Urinary bladder (tissue), 4 donors: ENCODE results near the gene SHFL. TPM values are rescaled to one million over a fixed set of nuclear protein-coding genes. Genes with fewer than 3 reads are reported as not detected.

Experiments
- DNase-seq: peaks from one replicate; pipeline ENCODE4 v3.0.0-alpha.2; 2015; ENCODE audit errors: extremely low spot score
- H3K27ac ChIP-seq: one replicate; pipeline ENCODE4 v1.5.1; 2013; ENCODE audit warnings: low read depth, mild to moderate bottlenecking, moderate library complexity
- H3K36me3 ChIP-seq: one replicate; pipeline ENCODE4 v1.6.1; 2013; ENCODE audit warnings: mild to moderate bottlenecking, moderate library complexity; ENCODE audit not compliant: insufficient read depth
- H3K4me1 ChIP-seq: one replicate; pipeline ENCODE4 v1.6.1; 2013; ENCODE audit warnings: mild to moderate bottlenecking, moderate library complexity; ENCODE audit not compliant: insufficient read depth
- H3K4me3 ChIP-seq: one replicate; pipeline ENCODE4 v1.5.1; 2013; ENCODE audit warnings: low read depth, low read length
- WGBS: extraction: QIAGEN DNeasy Blood & Tissue Kit; methylation state at CpG from one replicate; pipeline ENCODE4 v1.1.7; 2013; 5-methylcytosine and 5-hydroxymethylcytosine counted together
- polyA plus RNA-seq: library from polyadenylated mRNA; stranded (reverse); fragments of 200-250 nt; gene quantifications from one replicate; pipeline ENCODE4 v1.2.3, GENCODE V29; 2013
- total RNA-seq: library from RNA; depleted of rRNA; stranded (reverse); fragments of >200 nt; gene quantifications from one replicate; pipeline ENCODE4 v1.2.3, GENCODE V29; 2014
- donor health status: healthy with polysubstance abuse.
- donor health status: healthy.

Gene SHFL
- total and polyA plus RNA-seq, 2 donors, result 15.5 to 43.4 TPM

DNA sequence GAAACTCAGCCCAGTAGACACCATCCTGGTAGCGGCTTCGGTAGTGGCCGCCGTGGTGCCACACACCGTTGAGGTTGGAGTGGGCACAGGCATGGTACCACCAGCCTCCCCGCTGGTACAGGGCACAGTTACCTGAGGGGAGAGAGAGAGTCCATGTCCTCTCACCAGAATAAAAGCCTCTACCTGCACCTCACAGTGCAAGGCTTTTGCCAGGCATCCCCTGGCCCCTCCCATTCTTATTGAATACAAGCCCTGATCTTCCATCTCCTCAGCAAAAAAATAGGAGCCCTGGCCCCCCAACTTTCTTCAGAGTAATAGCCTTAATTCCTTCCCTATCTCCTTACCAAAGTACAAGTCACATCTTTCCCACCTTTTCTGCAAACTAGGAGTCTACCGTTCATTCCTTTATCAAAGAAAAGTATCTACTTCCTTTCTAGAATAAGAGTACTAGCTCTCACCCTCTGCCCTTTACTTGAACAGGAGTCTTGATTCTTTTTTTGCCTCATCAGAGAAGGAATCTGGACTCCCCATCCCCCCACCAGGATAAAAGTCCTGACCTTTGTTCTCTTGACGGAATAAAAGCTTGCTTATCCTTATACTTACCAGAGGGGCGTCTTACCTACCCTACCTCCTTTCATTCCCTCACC, 6.7 kb downstream of the SHFL start:
- Histone ChIP-seq H3K27ac (no peak overlapping the region), H3K4me3 (no peak overlapping the region), H3K36me3 (no peaks in the 10 kb centered on the region), H3K4me1 (no peaks in the 10 kb centered on the region)
- no peak for DNase-seq
- 91% methylated on average over 9 of the region's 9 CpGs for WGBS

DNA sequence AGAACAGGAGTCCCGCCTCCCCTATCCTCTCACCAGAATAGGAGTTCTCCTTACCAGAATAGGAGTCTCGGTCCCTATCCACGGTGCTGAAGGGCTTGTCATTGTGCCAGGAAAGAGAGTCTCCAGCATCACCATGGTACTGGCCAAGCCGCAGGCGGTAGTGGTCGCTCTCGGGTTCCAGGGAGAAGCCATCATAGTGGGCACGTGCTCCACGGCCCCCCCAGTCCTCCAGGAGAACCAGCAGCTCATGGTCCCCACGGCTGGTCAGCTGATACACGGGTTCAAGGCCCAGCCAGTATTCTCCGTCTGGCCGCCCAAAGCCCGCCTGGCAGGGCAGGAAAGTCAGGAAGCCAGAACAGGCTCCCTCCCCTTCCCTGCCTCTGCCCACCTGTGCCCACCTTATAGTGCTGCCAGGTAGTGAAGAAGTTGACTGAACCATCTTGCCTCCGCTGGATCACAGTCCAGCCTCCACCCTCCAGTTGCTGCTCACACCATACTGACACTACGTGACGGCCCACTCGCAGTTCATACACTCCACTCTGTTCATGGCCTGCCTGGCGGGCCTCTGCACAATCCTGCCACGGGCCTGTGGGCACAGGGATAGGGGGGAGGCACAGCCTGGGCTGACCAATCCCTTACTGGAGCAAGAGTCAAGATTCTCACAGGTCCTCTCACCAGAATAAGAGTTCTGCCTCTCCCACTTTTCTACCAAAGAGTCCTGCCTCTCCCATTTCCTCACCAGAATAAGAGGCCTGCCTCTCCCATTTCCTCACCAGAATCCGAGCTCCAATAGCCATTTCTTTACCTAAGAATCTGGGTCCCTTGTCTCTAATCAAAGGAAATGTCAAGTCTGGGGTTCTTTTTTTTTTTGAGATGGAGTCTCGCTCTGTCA, 7.4 kb downstream of the SHFL start:
- Histone ChIP-seq H3K36me3 (no peaks in the 10 kb centered on the region), H3K27ac (no peak overlapping the region), H3K4me3 (no peak overlapping the region), H3K4me1 (no peaks in the 10 kb centered on the region)
- WGBS, result 84% methylated on average over 22 of the region's 22 CpGs
- no peak for DNase-seq

DNA sequence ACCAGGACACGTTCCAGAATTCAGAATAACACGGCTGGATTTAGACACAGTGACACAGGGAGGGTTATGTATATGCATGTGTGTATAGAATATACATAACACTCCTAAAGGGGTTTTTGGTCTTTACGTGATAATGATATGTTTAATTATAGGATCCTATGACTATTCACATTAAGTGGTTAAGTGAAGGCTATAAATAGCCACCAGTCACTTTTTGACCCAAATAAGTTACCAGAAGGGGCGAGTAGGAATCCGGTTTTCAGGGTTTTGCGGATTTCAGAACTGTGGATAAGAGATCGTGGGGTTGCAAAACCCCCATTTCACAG, 9.5 kb downstream of the SHFL start:
- H3K36me3 ChIP-seq, result no peaks in the 10 kb centered on the region
- no peak overlapping the region for H3K4me3 ChIP-seq
- no peak for DNase-seq
- H3K27ac ChIP-seq, result no peak overlapping the region
- no peaks in the 10 kb centered on the region for H3K4me1 ChIP-seq
- 46% methylated on average over 7 of the region's 7 CpGs for WGBS

DNA sequence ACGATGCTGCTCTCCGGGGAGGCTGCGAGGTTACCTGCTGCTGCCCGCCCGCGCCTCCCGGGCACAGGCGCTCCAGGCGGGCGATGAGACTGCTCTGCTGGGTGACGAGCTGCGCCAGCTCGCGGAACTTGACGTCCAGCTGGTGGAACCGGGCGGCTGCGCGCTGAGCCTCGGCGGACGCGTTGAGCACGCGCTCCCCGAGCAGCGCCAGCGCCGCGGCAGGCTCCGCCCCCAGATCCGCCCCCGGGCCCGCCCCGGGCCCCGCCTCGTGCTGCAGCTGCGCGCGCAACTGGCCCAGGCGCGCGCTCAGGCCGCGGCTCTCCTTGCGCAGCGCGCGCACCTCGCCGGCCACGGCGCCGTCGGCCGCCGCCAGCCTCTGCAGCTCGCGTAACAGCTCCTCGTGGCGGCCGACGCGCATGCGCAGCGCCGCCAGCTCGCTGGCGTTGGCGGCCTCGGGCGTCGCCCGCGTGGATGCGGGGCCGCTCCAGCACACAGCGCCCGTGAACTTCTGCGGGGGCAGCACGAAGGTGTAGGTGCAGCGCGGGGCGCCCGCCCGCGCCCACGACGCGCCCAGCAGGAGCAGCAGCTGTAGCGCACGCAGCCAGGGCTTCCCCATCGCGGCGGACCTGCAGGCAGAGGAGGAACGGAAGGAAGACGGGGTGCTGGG, 10.0 kb downstream of the SHFL start:
- H3K4me3 ChIP-seq, result peak overlapping the region; percentile 29

DNA sequence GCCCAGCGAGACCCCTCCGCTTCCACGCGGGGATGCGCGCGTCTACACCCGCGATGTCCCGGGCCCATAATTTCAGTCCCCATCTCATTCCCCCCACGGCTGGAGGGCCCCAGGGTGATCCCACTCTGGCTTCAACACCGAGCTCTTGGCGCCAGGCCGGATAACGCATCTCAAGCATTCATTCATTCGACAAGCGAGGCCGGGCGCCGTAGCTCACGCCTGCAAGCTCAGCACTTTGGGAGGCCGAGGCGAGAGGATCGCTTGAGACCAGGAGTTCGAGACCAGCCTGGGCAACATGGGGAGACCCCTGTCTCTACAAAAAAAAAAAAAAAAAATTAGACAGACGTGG, 10.5 kb downstream of the SHFL start:
- no peaks in the 10 kb centered on the region for H3K4me1 ChIP-seq
- no peak for DNase-seq
- H3K4me3 ChIP-seq, result peak overlapping the region; percentile 29
- no peaks in the 10 kb centered on the region for H3K36me3 ChIP-seq
- 29% methylated on average over 26 of the region's 26 CpGs for WGBS
- H3K27ac ChIP-seq, result no peak overlapping the region

More for the DNA sequence above, 10.0 kb downstream of the SHFL start:
- 3% methylated on average over 97 of the region's 97 CpGs for WGBS
- H3K27ac ChIP-seq, result no peak overlapping the region
- no peaks in the 10 kb centered on the region for H3K36me3 ChIP-seq
- DNase-seq, result peak; percentile 52
- no peaks in the 10 kb centered on the region for H3K4me1 ChIP-seq

DNA sequence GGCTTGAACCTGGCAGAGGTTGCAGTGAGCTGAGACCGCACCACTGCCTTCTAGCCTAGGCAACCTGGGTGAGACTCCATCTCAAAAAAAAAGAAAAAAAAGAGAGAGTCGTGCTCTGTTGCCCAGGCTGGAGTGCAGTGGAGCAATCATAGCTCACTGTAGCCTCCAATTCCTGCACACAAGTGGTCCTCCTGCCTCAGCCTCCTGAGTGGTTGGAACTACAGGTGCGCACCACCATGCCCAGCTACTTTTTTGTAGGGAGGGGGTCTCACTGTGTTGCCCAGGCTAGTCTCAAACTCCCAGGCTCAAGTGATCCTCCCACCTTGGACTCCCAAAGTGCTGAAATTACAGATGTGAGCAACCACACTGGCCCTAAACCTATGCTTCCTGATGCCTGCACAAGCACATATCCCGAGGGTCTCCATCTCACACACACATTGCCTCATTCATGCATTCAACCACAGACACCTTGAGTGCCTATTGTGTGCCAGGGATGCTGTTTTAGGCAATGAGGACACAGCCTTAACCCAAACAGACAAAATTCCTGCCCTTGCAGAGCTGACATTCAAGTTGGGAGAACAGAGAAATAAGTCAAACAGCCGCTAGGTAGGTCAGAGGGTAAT, 14.2 kb downstream of the SHFL start:
- no peak overlapping the region for H3K27ac ChIP-seq
- 89% methylated on average over 5 of the region's 5 CpGs for WGBS
- DNase-seq, result no peak
- H3K36me3 ChIP-seq, result no peaks in the 10 kb centered on the region
- H3K4me3 ChIP-seq, result no peak overlapping the region
- no peaks in the 10 kb centered on the region for H3K4me1 ChIP-seq

DNA sequence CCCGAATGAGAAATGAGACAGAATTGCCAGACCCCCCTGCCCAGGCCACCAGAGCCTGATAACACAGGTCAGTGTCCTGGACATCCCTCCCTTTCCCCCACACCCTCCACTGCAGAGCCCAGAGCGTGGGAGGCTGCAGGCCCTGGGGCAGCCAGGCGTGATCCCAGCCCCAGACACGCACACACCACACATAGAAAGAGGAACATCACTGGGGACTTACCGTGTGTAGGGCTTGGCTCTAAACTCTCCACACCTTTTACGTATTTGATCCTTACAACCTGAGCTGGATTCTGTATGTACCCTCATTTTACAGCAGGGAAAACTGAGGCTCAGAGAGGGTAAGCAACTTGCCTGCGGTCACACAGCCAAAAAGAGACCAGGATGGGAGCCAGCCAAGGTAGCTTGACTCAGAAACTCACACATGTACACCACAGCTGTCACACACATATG, 16.7 kb downstream of the SHFL start:
- Histone ChIP-seq H3K4me3 (no peak overlapping the region), H3K4me1 (no peaks in the 10 kb centered on the region), H3K27ac (no peak overlapping the region), H3K36me3 (no peaks in the 10 kb centered on the region)
- WGBS, result 56% methylated on average over 7 of the region's 7 CpGs
- DNase-seq, result no peak

DNA sequence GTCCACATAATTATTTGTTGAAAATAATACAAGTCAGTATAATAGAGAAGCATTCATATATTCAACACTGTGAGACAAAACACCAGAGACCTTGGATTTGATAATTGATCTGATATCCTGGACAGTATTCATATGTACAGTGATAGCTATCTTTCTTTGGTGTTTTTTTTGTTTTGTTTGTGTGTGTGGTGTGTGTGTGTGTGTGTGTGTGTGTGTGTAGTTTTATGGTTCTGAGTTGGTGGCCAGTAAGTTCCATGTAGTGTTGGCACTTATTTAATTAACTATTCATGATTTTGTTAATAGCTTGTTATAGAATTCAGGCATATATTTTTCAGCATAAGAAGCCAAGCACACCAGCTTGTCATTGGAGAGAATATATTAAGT, 18.0 kb downstream of the SHFL start:
- H3K4me1 ChIP-seq, result no peaks in the 10 kb centered on the region
- no peaks in the 10 kb centered on the region for H3K36me3 ChIP-seq
- no peak overlapping the region for H3K4me3 ChIP-seq
- no peak for DNase-seq
- H3K27ac ChIP-seq, result no peak overlapping the region

DNA sequence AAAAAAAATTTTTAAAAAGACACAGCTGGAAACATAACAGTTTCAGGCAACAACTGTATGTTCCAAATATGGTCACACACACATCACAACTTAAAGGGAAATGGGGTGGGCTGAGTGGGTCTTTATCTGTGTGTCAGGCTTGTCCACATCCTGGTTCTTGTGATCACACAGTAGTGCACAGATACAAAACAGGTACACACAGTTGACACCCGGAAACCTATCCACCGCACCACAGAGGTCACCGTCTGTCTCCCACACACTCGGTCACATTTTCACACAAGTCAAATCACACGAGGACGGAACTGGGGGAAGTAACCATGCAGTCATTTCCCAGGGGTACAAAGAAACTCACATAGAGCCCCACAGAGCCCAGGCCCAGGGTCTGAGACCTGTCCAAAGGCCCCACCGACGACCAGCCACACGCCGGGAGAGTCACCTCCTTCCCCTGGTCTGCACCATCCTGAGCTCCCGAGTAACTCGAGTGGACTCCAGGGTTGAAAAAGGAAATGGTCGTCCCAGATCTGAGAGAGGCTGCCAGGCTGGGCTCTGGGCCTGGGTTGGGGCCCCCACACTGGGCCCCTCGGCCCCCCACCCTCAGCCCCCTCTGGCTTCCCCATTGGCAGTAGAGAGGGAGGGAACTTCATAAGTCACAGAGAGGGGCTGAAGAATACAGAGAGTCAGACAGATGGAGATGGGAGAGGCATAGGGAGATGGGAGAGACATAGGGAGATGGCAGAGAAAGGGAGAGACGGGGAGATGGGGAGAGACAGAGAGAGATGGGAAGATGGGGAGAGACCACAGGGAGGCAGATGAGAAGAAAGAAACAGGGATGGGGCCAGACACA, 18.8 kb downstream of the SHFL start:
- Histone ChIP-seq H3K36me3 (peaks cover 5% of the 10 kb centered on the region), H3K4me3 (no peak overlapping the region), H3K27ac (peak overlapping the region; percentile 35), H3K4me1 (no peaks in the 10 kb centered on the region)
- WGBS, result 38% methylated on average over 15 of the region's 15 CpGs
- no peak for DNase-seq

DNA sequence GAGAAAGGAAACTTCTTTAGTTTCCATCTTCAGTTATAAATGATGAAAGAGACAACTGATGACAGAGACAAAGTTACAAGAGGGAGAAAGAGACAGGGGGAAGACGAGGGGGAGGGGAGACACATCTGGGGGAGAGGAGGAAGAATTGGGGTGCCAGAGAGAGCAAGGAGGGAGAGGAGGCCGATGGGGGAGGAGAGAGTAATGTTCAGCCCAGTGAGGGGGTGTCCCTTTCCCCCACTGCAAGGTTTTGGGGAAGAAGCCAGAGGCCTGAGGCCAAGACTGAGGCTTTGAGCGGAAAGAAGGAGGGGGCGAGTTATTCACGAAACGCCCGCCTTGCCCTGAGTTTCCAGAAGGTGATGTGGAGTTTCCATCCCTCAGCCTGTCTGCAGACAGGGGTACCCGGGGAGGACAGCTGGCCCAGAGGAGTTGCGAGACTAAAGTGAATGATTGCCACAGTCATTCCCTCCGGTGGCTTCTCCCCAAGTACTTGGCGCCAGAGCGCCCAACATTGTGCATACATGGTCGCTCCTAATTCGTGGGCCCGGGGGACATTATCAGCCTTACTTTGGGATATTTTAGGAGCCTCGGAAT, 19.5 kb downstream of the SHFL start:
- H3K4me1 ChIP-seq, result no peaks in the 10 kb centered on the region
- no peak overlapping the region for H3K4me3 ChIP-seq
- DNase-seq, result no peak
- H3K36me3 ChIP-seq, result peaks cover 11% of the 10 kb centered on the region
- WGBS, result 29% methylated on average over 16 of the region's 16 CpGs
- peak overlapping the region; percentile 4 for H3K27ac ChIP-seq

DNA sequence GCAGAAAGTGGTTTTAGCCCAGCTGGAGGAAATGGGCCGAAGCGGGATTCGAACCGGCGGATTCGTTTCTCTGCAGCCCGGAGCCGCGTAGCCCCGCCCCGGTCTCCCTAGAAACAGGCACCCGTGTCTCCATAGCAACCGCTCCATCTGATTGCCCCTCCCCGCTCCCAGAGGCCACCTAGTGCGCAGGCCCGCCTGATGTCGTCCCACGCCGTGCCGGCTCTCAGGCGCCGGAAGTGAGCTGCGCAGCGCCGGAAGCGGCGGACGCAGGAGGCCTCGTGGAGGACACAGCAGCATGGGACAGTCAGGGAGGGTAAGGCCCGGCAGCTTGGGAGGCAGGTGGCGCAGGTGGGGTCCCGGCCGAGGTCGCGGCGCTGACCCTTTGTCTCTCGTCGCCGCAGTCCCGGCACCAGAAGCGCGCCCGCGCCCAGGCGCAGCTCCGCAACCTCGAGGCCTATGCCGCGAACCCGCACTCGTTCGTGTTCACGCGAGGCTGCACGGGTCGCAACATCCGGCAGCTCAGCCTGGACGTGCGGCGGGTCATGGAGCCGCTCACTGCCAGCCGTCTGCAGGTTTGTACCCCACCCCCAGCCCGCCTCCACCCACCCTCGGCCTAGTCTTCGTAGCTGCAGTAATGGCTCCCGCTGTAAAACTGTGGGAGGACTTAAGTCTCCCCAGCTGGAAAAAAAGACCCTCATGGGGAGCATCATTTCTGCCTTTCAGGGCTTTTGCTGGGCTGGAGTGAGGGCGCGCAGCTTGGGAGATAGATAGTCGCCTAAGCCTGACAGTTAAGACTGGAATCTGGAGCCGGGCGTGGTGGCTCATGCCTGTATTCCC, 20.2 kb downstream of the SHFL start, which contains the start of gene PPAN:
Gene PPAN, plus strand, starts transcription at position 263 of the 837 bp plus-strand sequence. Its CDS starts 33 bp downstream, at position 296.
- peaks cover 14% of the 10 kb centered on the region for H3K36me3 ChIP-seq
- WGBS, result 1% methylated on average over 71 of the region's 71 CpGs
- peak within 1 kb of the TSS; percentile 90 for H3K4me3 ChIP-seq
- DNase-seq, result peak; percentile 97
- H3K4me1 ChIP-seq, result no peaks in the 10 kb centered on the region
- H3K27ac ChIP-seq, result peak within 1 kb of the TSS; percentile 12

DNA sequence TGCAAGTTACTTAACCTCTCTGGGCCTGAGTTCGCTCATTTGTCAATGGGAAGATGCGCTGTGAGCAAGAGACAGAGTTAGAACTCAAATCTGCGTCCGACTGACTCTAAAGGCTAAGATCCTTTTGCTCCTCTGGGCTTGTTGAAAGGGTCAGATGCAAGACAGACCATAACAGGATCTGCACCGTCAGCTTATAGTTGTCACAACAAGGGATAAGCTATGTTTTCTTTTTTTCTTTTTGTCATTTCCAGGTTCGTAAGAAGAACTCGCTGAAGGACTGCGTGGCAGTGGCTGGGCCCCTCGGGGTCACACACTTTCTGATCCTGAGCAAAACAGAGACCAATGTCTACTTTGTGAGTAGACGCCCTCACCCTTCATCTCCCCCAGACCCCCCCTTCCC, 21.1 kb downstream of the SHFL start:
- WGBS, result 72% methylated on average over 10 of the region's 10 CpGs
- Histone ChIP-seq H3K4me1 (no peaks in the 10 kb centered on the region), H3K36me3 (peaks cover 14% of the 10 kb centered on the region), H3K4me3 (no peak overlapping the region), H3K27ac (no peak overlapping the region)
- no peak for DNase-seq
